ENCODE data around the gene GPATCH2L.

Gene GPATCH2L

GRCh38 chr14:76133103-76133502, 18.6 kb upstream of the GPATCH2L start:
- Histone ChIP-seq H4K20me1 (ENCODE audit: control insufficient read depth, insufficient read depth, low read depth, low read length) (no peaks in the 10 kb centered on the region), H3K36me3 (ENCODE audit: control insufficient read depth, low read length) (no peaks in the 10 kb centered on the region), H3K4me3 (ENCODE audit: low read length) (no peak overlapping the region), H3K4me2 (ENCODE audit: low read length) (no peak overlapping the region), H3K9me2 (replicated peaks; ENCODE audit: control insufficient read depth, low read length) (no peaks in the 10 kb centered on the region), H3K27ac (ENCODE audit: low read depth, low read length) (no peak overlapping the region), H3F3A (ENCODE audit: control insufficient read depth, insufficient read depth) (no peaks in the 10 kb centered on the region), H3K79me2 (ENCODE audit: control insufficient read depth, low read length) (no peaks in the 10 kb centered on the region), H3K4me1 (ENCODE audit: control insufficient read depth, low read length) (no peaks in the 10 kb centered on the region), H3K27me3 (ENCODE audit: control insufficient read depth, low read length) (peaks cover 3% of the 10 kb centered on the region; the same call in 1 of the 2 replicates), H3K9me3 (ENCODE audit: control insufficient read depth, insufficient read depth, low read length) (no peaks in the 10 kb centered on the region)
- no peak for TF ChIP-seq CTCF (IDR thresholded peaks at IDR 0.05; ENCODE audit: low read depth, low read length, poor library complexity, severe bottlenecking)
- TF ChIP-seq EZH2phosphoT487 (IDR thresholded peaks at IDR 0.05; ENCODE audit: borderline replicate concordance, low read length), result no peak

GRCh38 chr14:76134231-76134630, 17.5 kb upstream of the GPATCH2L start:
- no peak overlapping the region for H3K27ac ChIP-seq (ENCODE audit: low read depth, low read length)
- H3K9me2 ChIP-seq (replicated peaks; ENCODE audit: control insufficient read depth, low read length), result no peaks in the 10 kb centered on the region
- no peak overlapping the region for H3K4me3 ChIP-seq (ENCODE audit: low read length)
- peaks cover 3% of the 10 kb centered on the region; the same call in 1 of the 2 replicates for H3K27me3 ChIP-seq (ENCODE audit: control insufficient read depth, low read length)
- H3F3A ChIP-seq (ENCODE audit: control insufficient read depth, insufficient read depth), result no peaks in the 10 kb centered on the region
- H3K4me2 ChIP-seq (ENCODE audit: low read length), result no peak overlapping the region
- no peaks in the 10 kb centered on the region for H4K20me1 ChIP-seq (ENCODE audit: control insufficient read depth, insufficient read depth, low read depth, low read length)
- H3K9me3 ChIP-seq (ENCODE audit: control insufficient read depth, insufficient read depth, low read length), result no peaks in the 10 kb centered on the region
- no peak for TF ChIP-seq EZH2phosphoT487 (IDR thresholded peaks at IDR 0.05; ENCODE audit: borderline replicate concordance, low read length)
- TF ChIP-seq CTCF (IDR thresholded peaks at IDR 0.05; ENCODE audit: low read depth, low read length, poor library complexity, severe bottlenecking), result no peak
- H3K79me2 ChIP-seq (ENCODE audit: control insufficient read depth, low read length), result no peaks in the 10 kb centered on the region
- H3K36me3 ChIP-seq (ENCODE audit: control insufficient read depth, low read length), result no peaks in the 10 kb centered on the region
- H3K4me1 ChIP-seq (ENCODE audit: control insufficient read depth, low read length), result no peaks in the 10 kb centered on the region

GRCh38 chr14:76135722-76136121, 16.0 kb upstream of the GPATCH2L start:
- Histone ChIP-seq H3K4me2 (ENCODE audit: low read length) (no peak overlapping the region), H3K36me3 (ENCODE audit: control insufficient read depth, low read length) (no peaks in the 10 kb centered on the region), H3F3A (ENCODE audit: control insufficient read depth, insufficient read depth) (no peaks in the 10 kb centered on the region), H3K9me2 (replicated peaks; ENCODE audit: control insufficient read depth, low read length) (no peaks in the 10 kb centered on the region), H4K20me1 (ENCODE audit: control insufficient read depth, insufficient read depth, low read depth, low read length) (no peaks in the 10 kb centered on the region), H3K4me3 (ENCODE audit: low read length) (no peak overlapping the region), H3K79me2 (ENCODE audit: control insufficient read depth, low read length) (no peaks in the 10 kb centered on the region), H3K27me3 (ENCODE audit: control insufficient read depth, low read length) (peaks cover 3% of the 10 kb centered on the region), H3K9me3 (ENCODE audit: control insufficient read depth, insufficient read depth, low read length) (no peaks in the 10 kb centered on the region), H3K4me1 (ENCODE audit: control insufficient read depth, low read length) (no peaks in the 10 kb centered on the region), H3K27ac (ENCODE audit: low read depth, low read length) (no peak overlapping the region)
- TF ChIP-seq EZH2phosphoT487 (IDR thresholded peaks at IDR 0.05; ENCODE audit: borderline replicate concordance, low read length) (no peak), CTCF (IDR thresholded peaks at IDR 0.05; ENCODE audit: low read depth, low read length, poor library complexity, severe bottlenecking) (no peak)
